ENCODE results near the gene IQSEC1.
A peak's percentile ranks its signal among the peaks of the same experiment; 100 is the strongest.

Gene IQSEC1

DNA sequence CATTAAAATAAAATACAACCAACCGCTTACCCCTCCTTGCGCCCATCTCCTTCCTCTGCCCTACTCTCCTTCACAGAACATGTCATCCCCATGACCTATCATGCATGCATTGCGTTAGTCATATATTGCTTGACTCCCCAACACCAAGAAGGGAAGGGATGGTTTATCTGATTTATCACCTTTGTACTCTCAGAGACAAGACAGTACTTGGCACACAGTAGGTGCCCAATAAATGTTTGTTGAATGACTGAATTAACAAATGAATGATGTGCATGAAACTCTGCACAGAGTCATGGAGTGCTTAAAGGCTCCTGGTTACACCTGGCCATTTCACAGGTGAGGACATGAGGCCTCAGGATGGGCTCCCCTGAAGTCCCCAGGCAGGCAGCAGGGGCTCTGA lies 59.7 kb downstream of the IQSEC1 start:
- Histone ChIP-seq H3K9me3 (replicated peaks in 1 of 11) (no peaks in the 10 kb centered on the region), H4K20me1 (peaks cover 0 to 46% (median 7%) of the 10 kb centered on the region in 11 experiments; a peak in 7 of 22 replicates), H3K27ac (peak overlapping the region; percentile 96 to 100 (median 99)), H3K36me3 (peaks cover 0 to 7% (median 0%) of the 10 kb centered on the region in 11 experiments; a peak in 2 of 22 replicates), H3K4me2 (peak overlapping the region; percentile 92 to 100 (median 99)), H3K27me3 (no peaks in the 10 kb centered on the region), H3K4me1 (peaks cover 88 to 100% (median 98%) of the 10 kb centered on the region in 10 experiments), H3K4me3 (peak overlapping the region in 8 of 10 experiments; percentile 54 to 76 (median 64); a peak in 12 of 20 replicates), H3K9ac (peak overlapping the region; percentile 90 to 96 (median 94))
- TF ChIP-seq Cebpa-rat (IDR thresholded peaks at IDR 0.05) = no peak

DNA sequence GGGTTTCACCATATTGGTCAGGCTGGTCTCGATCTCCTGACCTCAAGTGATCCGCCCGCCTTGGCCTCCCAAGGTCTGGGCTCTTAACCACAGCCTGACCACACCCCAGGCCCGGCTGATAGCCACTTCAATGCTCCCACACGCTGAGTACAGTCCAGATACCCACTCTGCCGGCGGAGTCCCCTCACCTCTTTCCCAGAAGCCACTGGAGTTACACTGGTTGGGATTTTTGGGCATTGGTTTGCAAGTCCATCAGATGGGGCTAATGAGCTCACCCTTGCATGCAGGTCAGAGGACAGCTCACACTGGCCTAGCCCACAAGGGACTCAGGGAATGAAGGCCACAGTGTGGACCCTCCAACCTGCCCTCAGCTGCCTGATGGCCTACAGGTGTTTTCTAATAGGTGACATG lies 60.1 kb downstream of the IQSEC1 start:
- H3K9me3 ChIP-seq (replicated peaks in 1 of 11) = no peaks in the 10 kb centered on the region
- H3K9ac ChIP-seq = peak overlapping the region; percentile 70 to 96 (median 94); a peak in 21 of 22 replicates
- no peak for TF ChIP-seq Cebpa-rat (IDR thresholded peaks at IDR 0.05)
- H3K4me1 ChIP-seq = peaks cover 88 to 100% (median 98%) of the 10 kb centered on the region in 10 experiments
- H3K4me3 ChIP-seq = peak overlapping the region in 4 of 10 experiments; percentile 61 to 76 (median 74); a peak in 8 of 20 replicates
- no peaks in the 10 kb centered on the region for H3K27me3 ChIP-seq
- H3K27ac ChIP-seq = peak overlapping the region; percentile 96 to 100 (median 99)
- H4K20me1 ChIP-seq = peaks cover 0 to 50% (median 9%) of the 10 kb centered on the region in 11 experiments; a peak in 7 of 22 replicates
- peak overlapping the region; percentile 92 to 100 (median 99) for H3K4me2 ChIP-seq
- peaks cover 0 to 8% (median 0%) of the 10 kb centered on the region in 11 experiments; a peak in 2 of 22 replicates for H3K36me3 ChIP-seq

DNA sequence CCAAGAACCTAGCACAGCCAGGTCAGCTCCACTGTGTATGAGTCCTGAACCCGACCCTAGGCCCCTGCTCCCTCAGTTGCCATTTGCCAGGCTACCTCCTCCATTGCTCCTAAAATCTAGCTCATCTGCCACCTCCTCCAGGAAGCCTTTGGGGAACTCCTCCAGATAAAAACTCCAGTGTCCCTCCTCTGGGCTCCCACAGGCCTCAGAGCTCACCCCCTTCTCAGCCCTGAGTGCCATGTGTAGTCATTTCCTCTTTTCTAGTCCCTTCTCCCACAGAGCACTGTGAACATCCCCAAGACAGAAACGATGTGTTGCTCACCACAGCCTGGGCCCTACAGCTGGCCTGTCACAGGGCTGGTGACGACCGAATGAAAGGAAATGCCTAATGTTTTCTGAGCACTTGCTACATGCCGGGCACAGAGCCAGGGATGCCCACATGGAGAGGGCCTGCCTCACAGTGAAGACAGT lies 61.0 kb downstream of the IQSEC1 start:
- Histone ChIP-seq H3K9ac (peak overlapping the region; percentile 70 to 96 (median 94)), H3K4me2 (peak overlapping the region; percentile 92 to 100 (median 99)), H3K27ac (peak overlapping the region; percentile 96 to 100 (median 99)), H3K4me3 (peak overlapping the region in 2 of 10 experiments; percentile 74 to 76; a peak in 1 of 20 replicates), H3K4me1 (peaks cover 88 to 100% (median 98%) of the 10 kb centered on the region in 10 experiments), H3K9me3 (replicated peaks in 1 of 11) (no peaks in the 10 kb centered on the region), H3K27me3 (no peaks in the 10 kb centered on the region), H3K36me3 (peaks cover 0 to 8% (median 0%) of the 10 kb centered on the region in 11 experiments; a peak in 2 of 22 replicates), H4K20me1 (peaks cover 0 to 56% (median 10%) of the 10 kb centered on the region in 11 experiments; a peak in 9 of 22 replicates)
- peak in 2 of 11 experiments; percentile 48 to 78; a peak in 3 of 22 replicates for TF ChIP-seq Cebpa-rat (IDR thresholded peaks at IDR 0.05)

DNA sequence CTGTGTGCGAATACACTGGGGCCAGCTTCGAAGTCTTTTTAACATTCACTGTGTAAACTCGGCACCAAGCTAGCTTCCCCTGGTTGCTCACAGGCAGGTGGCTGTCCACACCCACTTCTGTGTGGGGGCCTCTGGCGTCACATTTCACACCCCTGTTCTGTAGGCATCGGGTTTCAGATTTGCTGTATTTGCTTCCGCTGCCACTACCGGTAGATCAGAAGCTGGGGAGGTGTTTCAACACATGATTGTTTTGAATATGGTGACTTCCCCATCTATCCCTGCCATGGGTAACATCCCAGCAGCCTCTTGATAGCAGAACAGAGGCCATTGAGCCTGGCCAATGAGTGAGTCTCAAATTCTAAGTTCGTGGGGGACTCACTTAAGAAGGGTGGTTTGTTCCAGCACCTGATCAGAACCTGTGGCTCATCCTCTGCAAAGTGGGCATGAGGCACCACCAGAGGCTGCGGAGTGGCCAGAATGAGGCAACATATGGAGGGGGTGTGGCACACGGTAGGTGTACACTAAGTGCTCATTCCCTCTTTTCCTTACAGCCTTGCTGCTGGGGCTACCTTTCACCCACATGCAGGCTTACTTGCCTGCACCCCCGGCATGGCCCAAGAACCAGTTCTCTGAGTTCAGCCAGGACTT lies 61.5 kb downstream of the IQSEC1 start:
- H3K36me3 ChIP-seq = peaks cover 0 to 13% (median 0%) of the 10 kb centered on the region in 11 experiments; a peak in 3 of 22 replicates
- peaks cover 0 to 62% (median 16%) of the 10 kb centered on the region in 11 experiments; a peak in 10 of 22 replicates for H4K20me1 ChIP-seq
- no peaks in the 10 kb centered on the region for H3K27me3 ChIP-seq
- peak overlapping the region in 4 of 10 experiments; percentile 19 to 60 (median 42); a peak in 8 of 20 replicates for H3K4me3 ChIP-seq
- H3K4me1 ChIP-seq = peaks cover 88 to 100% (median 98%) of the 10 kb centered on the region in 10 experiments
- TF ChIP-seq Cebpa-rat (IDR thresholded peaks at IDR 0.05) = peak in 3 of 11 experiments; percentile 13 to 42 (median 22); a peak in 1 of 22 replicates
- no peaks in the 10 kb centered on the region for H3K9me3 ChIP-seq (replicated peaks in 1 of 11)
- peak overlapping the region; percentile 64 to 95 (median 90) for H3K9ac ChIP-seq
- H3K27ac ChIP-seq = peak overlapping the region; percentile 78 to 100 (median 99)
- peak overlapping the region; percentile 92 to 100 (median 99) for H3K4me2 ChIP-seq

DNA sequence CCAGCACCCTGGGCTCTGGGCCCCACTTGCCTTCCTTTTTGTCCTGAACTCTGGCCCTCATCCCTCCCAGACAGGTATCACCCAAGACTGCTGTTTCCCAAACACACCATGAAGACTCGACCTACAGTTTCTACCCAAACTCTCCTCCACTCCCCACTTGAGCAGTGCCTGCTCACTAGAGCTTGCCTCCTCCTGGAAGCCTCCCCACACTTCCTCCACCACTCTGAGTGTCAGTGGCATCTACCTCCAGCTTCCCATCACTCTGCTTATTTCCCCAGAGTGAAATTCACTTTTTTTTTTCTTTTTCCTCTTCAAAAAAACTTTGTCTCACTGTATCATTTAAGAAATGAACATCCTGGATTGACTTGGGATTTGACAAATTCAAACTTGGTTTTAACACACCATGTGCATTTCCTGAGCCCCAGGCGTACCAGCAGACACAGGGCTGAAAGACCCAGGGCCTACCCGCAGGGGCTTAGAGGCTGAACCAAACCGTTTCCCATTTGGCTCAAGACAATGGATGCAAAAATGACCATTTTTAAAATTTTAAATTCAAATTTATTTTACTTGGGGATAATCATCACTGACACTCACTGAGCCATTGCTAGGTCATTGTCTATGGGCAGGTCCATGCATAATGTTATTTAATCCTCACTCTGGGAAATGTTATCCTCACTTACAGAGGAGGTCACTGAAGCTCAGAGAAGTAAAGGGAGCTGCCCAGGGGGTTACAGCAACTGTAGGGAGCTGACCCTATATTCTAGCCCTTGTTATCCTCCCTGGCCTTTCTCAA lies 62.3 kb downstream of the IQSEC1 start:
- H3K4me1 ChIP-seq = peaks cover 90 to 100% (median 99%) of the 10 kb centered on the region in 10 experiments
- no peaks in the 10 kb centered on the region for H3K27me3 ChIP-seq
- H3K4me2 ChIP-seq = peak overlapping the region; percentile 92 to 100 (median 99)
- peak overlapping the region in 5 of 10 experiments; percentile 19 to 60 (median 47); a peak in 11 of 20 replicates for H3K4me3 ChIP-seq
- H3K9me3 ChIP-seq (replicated peaks in 1 of 11) = no peaks in the 10 kb centered on the region
- H3K27ac ChIP-seq = peak overlapping the region; percentile 78 to 100 (median 99)
- H4K20me1 ChIP-seq = peaks cover 0 to 68% (median 23%) of the 10 kb centered on the region in 11 experiments; a peak in 10 of 22 replicates
- H3K9ac ChIP-seq = peak overlapping the region; percentile 64 to 95 (median 90)
- no peak for TF ChIP-seq Cebpa-rat (IDR thresholded peaks at IDR 0.05)
- peaks cover 0 to 20% (median 0%) of the 10 kb centered on the region in 11 experiments; a peak in 3 of 22 replicates for H3K36me3 ChIP-seq

DNA sequence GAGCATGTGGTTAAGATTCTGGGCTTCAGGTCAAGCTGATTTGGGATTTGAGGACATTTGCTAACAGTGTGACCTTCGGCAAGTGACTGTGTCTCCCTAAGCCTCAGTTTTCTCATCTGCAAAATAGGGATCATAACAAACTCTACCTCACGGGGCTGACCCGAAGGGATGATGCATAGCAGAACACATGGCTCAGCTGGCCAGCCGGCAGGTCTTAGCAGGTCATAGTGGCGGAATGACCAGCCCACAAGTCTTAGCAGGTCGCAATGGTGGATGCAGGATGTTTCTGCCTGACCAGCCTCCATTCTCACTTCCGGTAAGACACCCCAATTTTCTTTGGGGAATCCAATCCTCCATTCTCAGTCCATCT lies 63.3 kb downstream of the IQSEC1 start:
- Histone ChIP-seq H3K9ac (peak overlapping the region; percentile 64 to 95 (median 90); a peak in 21 of 22 replicates), H4K20me1 (peaks cover 0 to 71% (median 33%) of the 10 kb centered on the region in 11 experiments; a peak in 10 of 22 replicates), H3K36me3 (peaks cover 0 to 29% (median 0%) of the 10 kb centered on the region in 11 experiments; a peak in 3 of 22 replicates), H3K27me3 (no peaks in the 10 kb centered on the region), H3K4me2 (peak overlapping the region; percentile 92 to 100 (median 99)), H3K4me1 (peaks cover 95 to 100% (median 99%) of the 10 kb centered on the region in 10 experiments), H3K9me3 (replicated peaks in 1 of 11) (no peaks in the 10 kb centered on the region), H3K4me3 (peak overlapping the region in 9 of 10 experiments; percentile 0 to 60 (median 40); a peak in 12 of 20 replicates), H3K27ac (peak overlapping the region; percentile 78 to 100 (median 99); a peak in 21 of 22 replicates)
- no peak for TF ChIP-seq Cebpa-rat (IDR thresholded peaks at IDR 0.05)

DNA sequence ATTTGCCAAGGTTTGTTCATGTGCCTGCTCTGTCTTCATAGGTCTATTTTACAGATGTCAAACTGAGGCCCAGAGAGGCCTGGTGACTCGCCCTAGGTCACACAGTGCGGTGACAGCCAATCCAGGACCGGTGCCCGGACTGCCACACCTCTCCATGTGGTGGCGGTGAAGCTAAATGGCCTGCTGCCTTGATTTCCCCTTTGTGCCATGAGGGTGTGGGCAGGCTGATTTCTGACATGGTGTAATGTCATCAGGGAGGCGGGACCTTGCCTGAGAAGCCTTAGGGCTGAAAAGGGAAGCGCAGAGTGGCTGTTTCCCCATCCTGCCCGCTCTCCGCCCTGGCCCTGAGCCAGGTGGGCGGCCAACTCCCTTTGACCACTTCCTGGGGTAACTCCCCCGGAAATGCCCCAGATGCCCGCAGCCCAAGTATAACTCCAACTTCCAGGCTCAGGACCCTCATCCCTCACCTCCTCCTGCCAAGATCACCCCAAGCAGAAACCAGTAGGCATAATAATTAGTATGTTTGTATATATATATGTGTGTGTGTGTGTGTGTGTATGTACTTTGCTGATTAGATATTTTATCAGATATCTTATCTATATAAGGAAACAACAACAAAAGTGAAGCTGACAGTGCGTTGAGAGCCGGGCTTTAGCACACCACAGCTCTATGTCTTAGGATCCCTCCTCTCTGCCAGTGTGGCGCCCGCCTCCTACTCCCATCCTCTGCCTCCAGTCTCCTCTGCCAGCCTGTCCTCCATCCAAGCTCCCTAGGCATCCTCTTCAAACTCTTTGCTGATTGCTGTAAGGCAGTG lies 63.9 kb downstream of the IQSEC1 start:
- H3K4me3 ChIP-seq = peak overlapping the region in 9 of 10 experiments; percentile 0 to 60 (median 40); a peak in 12 of 20 replicates
- TF ChIP-seq Cebpa-rat (IDR thresholded peaks at IDR 0.05) = peak in 9 of 11 experiments; percentile 24 to 83 (median 74); a peak in 13 of 22 replicates
- H3K36me3 ChIP-seq = peaks cover 0 to 29% (median 0%) of the 10 kb centered on the region in 11 experiments; a peak in 3 of 22 replicates
- no peaks in the 10 kb centered on the region for H3K27me3 ChIP-seq
- peak overlapping the region; percentile 92 to 100 (median 99) for H3K4me2 ChIP-seq
- H3K9me3 ChIP-seq (replicated peaks in 1 of 11) = no peaks in the 10 kb centered on the region
- H4K20me1 ChIP-seq = peaks cover 0 to 77% (median 38%) of the 10 kb centered on the region in 11 experiments; a peak in 12 of 22 replicates
- peak overlapping the region; percentile 78 to 100 (median 99); a peak in 21 of 22 replicates for H3K27ac ChIP-seq
- peaks cover 98 to 100% (median 99%) of the 10 kb centered on the region in 10 experiments for H3K4me1 ChIP-seq
- peak overlapping the region; percentile 64 to 95 (median 90); a peak in 21 of 22 replicates for H3K9ac ChIP-seq

Data from BLaER1 treated with 17β-estradiol and CSF1 and Interleukin-3, amounts not matched to agents 10 nM and 100 nM (cell line).